HepG2 (cell line): ENCODE measurements around the gene FBXL20.

ENCODE experiments used
- ATF3 ChIP-seq: sonication (generic); formaldehyde crosslinking; IDR thresholded peaks from 2 replicates; pipeline ENCODE4 v1.4.0; 2020; ENCODE audit warnings: missing genetic modification reagents
- MAFK ChIP-seq, 2 experiments: IDR thresholded peaks in 1 of 2; conservative IDR thresholded peaks in 1 of 2; 2 replicates each; pipeline ENCODE4 v1.6.1; 2011; ENCODE audit warnings: improper control_type of control experiment in 2 of 2, low read length in 2 of 2
- NCOA1 ChIP-seq: sonication (generic); formaldehyde crosslinking; IDR thresholded peaks from 2 replicates; pipeline ENCODE4 v1.9.0; 2021; ENCODE audit warnings: missing genetic modification reagents

GRCh38 chr17:39276113-39276512 lies 125.3 kb downstream of the FBXL20 start:
- TF ChIP-seq MAFK (conservative IDR thresholded peaks at IDR 0.05 in 1 of 2, IDR thresholded peaks at IDR 0.05 in 1 of 2; ENCODE audit: low read length in 2 of 2) (no peak), ATF3 (CRISPR knock-in tag) (no peak), NCOA1 (no peak)
